GM23338 (cell line): ENCODE data around the gene TRIP4. TPM values are rescaled to one million over a fixed set of nuclear protein-coding genes. Genes with fewer than 3 reads are reported as not detected.

ENCODE experiments used
- ATAC-seq: fragments of 200-7000 bp; cut with Tn5 transposase; 3 replicates; pipeline ENCODE4 v1.9.1; 2020
- DNase-seq: peaks from one replicate; pipeline ENCODE4 v3.0.0-alpha.2; 2015; ENCODE audit warnings: low spot score
- H2AFZ ChIP-seq: fragments of 200-600 bp; sonication (generic); 2 replicates; pipeline ENCODE4 v1.8.0; 2016; ENCODE audit warnings: antibody characterized with exemption, mild to moderate bottlenecking, moderate library complexity
- H3F3A ChIP-seq: fragments of 200-600 bp; sonication (generic); replicated peaks from 2 replicates; pipeline ENCODE4 v1.8.0; 2017; ENCODE audit warnings: antibody characterized with exemption, mixed run types, low read depth
- H3K27ac ChIP-seq: fragments of 200-600 bp; sonication (generic); 2 replicates; pipeline ENCODE4 v1.6.1; 2016; ENCODE audit warnings: low read depth
- H3K27me3 ChIP-seq: fragments of 200-600 bp; sonication (generic); 2 replicates; pipeline ENCODE4 v1.8.0; 2016; ENCODE audit warnings: mild to moderate bottlenecking, mixed run types, moderate library complexity; ENCODE audit not compliant: insufficient read depth
- H3K36me3 ChIP-seq: fragments of 200-600 bp; sonication (generic); 2 replicates; pipeline ENCODE4 v1.8.0; 2016; ENCODE audit warnings: mild to moderate bottlenecking; ENCODE audit not compliant: insufficient read depth
- H3K4me1 ChIP-seq: fragments of 200-600 bp; sonication (generic); 2 replicates; pipeline ENCODE4 v1.8.0; 2016; ENCODE audit warnings: mild to moderate bottlenecking, moderate library complexity; ENCODE audit not compliant: insufficient read depth
- H3K4me2 ChIP-seq: fragments of 200-600 bp; sonication (generic); 2 replicates; pipeline ENCODE4 v1.7.1; 2017; ENCODE audit warnings: mixed run types
- H3K4me3 ChIP-seq: fragments of 200-600 bp; sonication (generic); 2 replicates; pipeline ENCODE4 v1.6.1; 2016; ENCODE audit warnings: mixed run types
- H3K79me2 ChIP-seq: fragments of 200-600 bp; sonication (generic); replicated peaks from 2 replicates; pipeline ENCODE4 v1.8.0; 2017; ENCODE audit warnings: mild to moderate bottlenecking; ENCODE audit not compliant: insufficient read depth
- H3K9me2 ChIP-seq: fragments of 200-600 bp; sonication (generic); 2 replicates; pipeline ENCODE4 v1.8.0; 2017; ENCODE audit not compliant: insufficient read depth
- H4K20me1 ChIP-seq: fragments of 200-600 bp; sonication (generic); replicated peaks from 2 replicates; pipeline ENCODE4 v1.8.0; 2017; ENCODE audit warnings: mild to moderate bottlenecking; ENCODE audit not compliant: insufficient read depth
- H3K27ac Mint-ChIP-seq: 2 replicates; pipeline ENCODE4 v1.8.0; 2020; ENCODE audit warnings: inconsistent platforms, mild to moderate bottlenecking, moderate library complexity, mixed read lengths
- H3K27me3 Mint-ChIP-seq: 3 replicates; pipeline ENCODE4 v1.8.0; 2022; ENCODE audit warnings: low read depth, mild to moderate bottlenecking, moderate library complexity, mixed read lengths, inconsistent platforms; ENCODE audit not compliant: insufficient read depth, poor library complexity
- H3K36me3 Mint-ChIP-seq: 3 replicates; pipeline ENCODE4 v1.8.0; 2021; ENCODE audit warnings: low read depth, mild to moderate bottlenecking, inconsistent platforms, moderate library complexity, mixed read lengths
- H3K4me1 Mint-ChIP-seq: 3 replicates; pipeline ENCODE4 v1.8.0; 2020; ENCODE audit warnings: mild to moderate bottlenecking, inconsistent platforms, mixed read lengths
- H3K4me3 Mint-ChIP-seq: 3 replicates; pipeline ENCODE4 v1.8.0; 2021; ENCODE audit warnings: moderate library complexity, mild to moderate bottlenecking, inconsistent platforms, mixed read lengths
- H3K9me3 Mint-ChIP-seq: 3 replicates; pipeline ENCODE4 v1.8.0; 2020; ENCODE audit warnings: moderate library complexity, mild to moderate bottlenecking, inconsistent platforms, mixed read lengths
- CREB1 ChIP-seq: fragments of 250-450 bp; sonication (Bioruptor Pico); IDR thresholded peaks from 2 replicates; pipeline ENCODE4 v1.5.0; 2020; ENCODE audit warnings: low read depth, mild to moderate bottlenecking, moderate library complexity
- ETS1 ChIP-seq: IDR thresholded peaks from 2 replicates; pipeline ENCODE4 v1.6.1; 2016; ENCODE audit warnings: antibody characterized with exemption
- EZH2 ChIP-seq: fragments of 200-600 bp; sonication (generic); IDR thresholded peaks from one replicate; pipeline ENCODE4 v1.8.0; 2017; ENCODE audit warnings: antibody characterized with exemption, mild to moderate bottlenecking, low read depth; ENCODE audit not compliant: unreplicated experiment
- NANOG ChIP-seq: IDR thresholded peaks from 2 replicates; pipeline ENCODE4 v1.6.1; 2016; ENCODE audit warnings: antibody characterized with exemption, borderline replicate concordance
- POLR2AphosphoS5 ChIP-seq: IDR thresholded peaks from 2 replicates; pipeline ENCODE4 v1.6.1; 2016; ENCODE audit warnings: antibody characterized with exemption, low read depth
- STAT1 ChIP-seq: IDR thresholded peaks from one replicate; pipeline ENCODE4 v1.6.1; 2016; ENCODE audit warnings: antibody characterized with exemption; ENCODE audit not compliant: unreplicated experiment
- ZNF331 ChIP-seq: fragments of 250-450 bp; sonication (Bioruptor Pico); IDR thresholded peaks from 2 replicates; pipeline ENCODE4 v1.5.0; 2020; ENCODE audit warnings: low read depth, mild to moderate bottlenecking, moderate library complexity
- ZNF462 ChIP-seq: fragments of 250-450 bp; sonication (Bioruptor Pico); IDR thresholded peaks from 2 replicates; pipeline ENCODE4 v1.5.0; 2020; ENCODE audit warnings: mild to moderate bottlenecking, moderate library complexity
- polyA plus RNA-seq: library from polyadenylated mRNA; unstranded; fragments of >200 nt; fragmentation: Nextera tagmentation; extraction: Ambion mirVana; gene quantifications from 2 replicates; pipeline ENCODE4 v1.2.1, GENCODE V29; 2016
- total RNA-seq: library from RNA; depleted of rRNA; stranded (reverse); fragments of >200 nt; shearing (Covaris generic); gene quantifications from 2 replicates; pipeline ENCODE4 v1.2.3, GENCODE V29; 2014

Gene TRIP4
- total and polyA plus RNA-seq, 2 experiments from 2014 or later: 10.3 to 16.0 TPM

- H3K4me1 ChIP-seq: peaks cover 14% of the 10 kb centered on the region
- no peaks in the 10 kb centered on the region for H3K79me2 ChIP-seq
- no peaks in the 10 kb centered on the region for H3K9me2 ChIP-seq
- H3K27me3 ChIP-seq: peaks cover 13% of the 10 kb centered on the region; the same call in 1 of the 2 replicates
- H3K4me2 ChIP-seq: 0 out of 2 replicates have a peak overlapping the region, but pooled peaks have one; percentile 7
- no peaks in the 10 kb centered on the region for H3K36me3 ChIP-seq
- Mint-ChIP-seq H3K27ac (no peak overlapping the region), H3K27me3 (peaks cover 5% of the 10 kb centered on the region), H3K9me3 (no peaks in the 10 kb centered on the region), H3K36me3 (peaks cover 10% of the 10 kb centered on the region; the same call in 2 of the 3 replicates), H3K4me1 (peaks cover 15% of the 10 kb centered on the region), H3K4me3 (no peak overlapping the region)
- H3F3A ChIP-seq: no peaks in the 10 kb centered on the region
- H2AFZ ChIP-seq: no peak overlapping the region
- DNase-seq (no peak), ATAC-seq (no peak)
- H3K4me3 ChIP-seq: no peak overlapping the region
- H3K27ac ChIP-seq: no peak overlapping the region
- no peak for TF ChIP-seq CREB1 (CRISPR knock-in tag)
- no peak for TF ChIP-seq POLR2AphosphoS5
- TF ChIP-seq ZNF331 (CRISPR knock-in tag): no peak
- no peak for TF ChIP-seq NANOG
- H4K20me1 ChIP-seq: no peaks in the 10 kb centered on the region
These were observed 41.8 kb downstream of the TRIP4 start for GRCh38 chr15:64429448-64429847.

GRCh38 chr15:64430000-64430735, 42.5 kb downstream of the TRIP4 start:
- Histone ChIP-seq H3K9me2 (no peaks in the 10 kb centered on the region), H3K4me2 (peak overlapping the region; percentile 10), H3K36me3 (no peaks in the 10 kb centered on the region), H3K27me3 (peaks cover 13% of the 10 kb centered on the region; the same call in 1 of the 2 replicates), H3K4me1 (peaks cover 14% of the 10 kb centered on the region), H3K4me3 (no peak overlapping the region), H3K27ac (no peak overlapping the region), H2AFZ (no peak overlapping the region), H4K20me1 (no peaks in the 10 kb centered on the region), H3K79me2 (no peaks in the 10 kb centered on the region), H3F3A (no peaks in the 10 kb centered on the region)
- Mint-ChIP-seq H3K9me3 (no peaks in the 10 kb centered on the region), H3K27me3 (peaks cover 5% of the 10 kb centered on the region), H3K4me1 (peaks cover 15% of the 10 kb centered on the region), H3K36me3 (peaks cover 10% of the 10 kb centered on the region; the same call in 2 of the 3 replicates), H3K27ac (no peak overlapping the region), H3K4me3 (0 out of 3 replicates have a peak overlapping the region, but pooled peaks have one; percentile 11)
- peak; percentile 98 for ATAC-seq
- peak; percentile 96 for TF ChIP-seq NANOG
- no peak for TF ChIP-seq ZNF331 (CRISPR knock-in tag)
- no peak for TF ChIP-seq STAT1
- TF ChIP-seq CREB1 (CRISPR knock-in tag): 0 out of 2 replicates have a peak, but pooled peaks have one; percentile 17
- no peak for TF ChIP-seq EZH2
- TF ChIP-seq ETS1: no peak
- DNase-seq: peak; percentile 88

GRCh38 chr15:64437982-64438381, 50.3 kb downstream of the TRIP4 start:
- H3K4me3 Mint-ChIP-seq: no peak overlapping the region
- H3K36me3 Mint-ChIP-seq: no peaks in the 10 kb centered on the region; the same call in 2 of the 3 replicates
- Histone ChIP-seq H3F3A (no peaks in the 10 kb centered on the region), H3K4me3 (no peak overlapping the region), H3K27me3 (no peaks in the 10 kb centered on the region), H2AFZ (no peak overlapping the region), H3K79me2 (no peaks in the 10 kb centered on the region), H3K4me1 (no peaks in the 10 kb centered on the region), H3K4me2 (no peak overlapping the region), H3K27ac (no peak overlapping the region), H3K9me2 (no peaks in the 10 kb centered on the region), H3K36me3 (no peaks in the 10 kb centered on the region), H4K20me1 (peaks cover 3% of the 10 kb centered on the region; the same call in 1 of the 2 replicates)
- no peak for DNase-seq
- H3K27me3 Mint-ChIP-seq: peaks cover 6% of the 10 kb centered on the region
- H3K9me3 Mint-ChIP-seq: no peaks in the 10 kb centered on the region
- no peaks in the 10 kb centered on the region for H3K4me1 Mint-ChIP-seq
- ATAC-seq: no peak
- H3K27ac Mint-ChIP-seq: no peak overlapping the region; the same call in 1 of the 2 replicates
- TF ChIP-seq ZNF462 (CRISPR knock-in tag): no peak
